Stimulated activated CD8-positive, alpha-beta memory T cell treated with anti-CD3 and anti-CD28 coated beads, Interleukin-15, amount 100 ng/mL, for 48 hours (primary cell): ENCODE measurements around the gene AUH.
A peak's percentile ranks its signal among the peaks of the same experiment; 100 is the strongest.

Source experiments
- DNase-seq, 2 donors: peaks; one replicate each; pipeline ENCODE4 v3.0.0-alpha.2; 2020; ENCODE audit warnings: low read depth in 2 of 2

AUH gene

GRCh38 chr9:91164724-91165520 is 196.8 kb downstream of the AUH start:
- peak; percentile 82 to 85 for DNase-seq
